Endodermal cell (in vitro differentiated cells): ENCODE measurements around the gene METTL16. TPM values are rescaled to one million over a fixed set of nuclear protein-coding genes. Genes with fewer than 3 reads are reported as not detected.

Source experiments
- DNase-seq: peaks from one replicate; pipeline ENCODE4 v3.0.0-alpha.2; 2017
- H3K27ac ChIP-seq: 2 replicates; pipeline ENCODE4 v1.5.1; 2013; ENCODE audit warnings: mild to moderate bottlenecking, low read depth, low read length, moderate library complexity
- H3K27me3 ChIP-seq: 2 replicates; pipeline ENCODE4 v1.6.1; 2013; ENCODE audit warnings: mild to moderate bottlenecking, low read length, moderate library complexity; ENCODE audit not compliant: insufficient read depth, control insufficient read depth, poor library complexity, severe bottlenecking
- H3K36me3 ChIP-seq: 2 replicates; pipeline ENCODE4 v1.7.0; 2013; ENCODE audit warnings: mild to moderate bottlenecking, low read length, moderate library complexity; ENCODE audit not compliant: control insufficient read depth, insufficient read depth
- H3K4me1 ChIP-seq: one replicate; pipeline ENCODE4 v1.7.0; 2013; ENCODE audit warnings: low read length; ENCODE audit not compliant: control insufficient read depth, insufficient read depth
- H3K4me3 ChIP-seq: 2 replicates; pipeline ENCODE4 v1.5.1; 2013; ENCODE audit warnings: mild to moderate bottlenecking, low read length, moderate library complexity
- H3K9ac ChIP-seq: 2 replicates; pipeline ENCODE4 v1.6.1; 2013; ENCODE audit warnings: mild to moderate bottlenecking, low read length, moderate library complexity; ENCODE audit not compliant: poor library complexity, severe bottlenecking; ENCODE audit errors: extremely low read depth
- H3K9me3 ChIP-seq: 2 replicates; pipeline ENCODE4 v1.6.1; 2013; ENCODE audit warnings: mild to moderate bottlenecking, low read length, moderate library complexity; ENCODE audit not compliant: control insufficient read depth
- H3K27ac Mint-ChIP-seq: 2 replicates; pipeline ENCODE4 v1.8.0; 2020; ENCODE audit warnings: mixed read lengths
- H3K27me3 Mint-ChIP-seq: 2 replicates; pipeline ENCODE4 v1.8.0; 2021; ENCODE audit warnings: mild to moderate bottlenecking, mixed read lengths; ENCODE audit not compliant: insufficient read depth
- H3K36me3 Mint-ChIP-seq: 2 replicates; pipeline ENCODE4 v1.8.0; 2020; ENCODE audit warnings: low read depth, mixed read lengths
- H3K4me1 Mint-ChIP-seq: 2 replicates; pipeline ENCODE4 v1.8.0; 2020; ENCODE audit warnings: mixed read lengths
- H3K4me3 Mint-ChIP-seq: 2 replicates; pipeline ENCODE4 v1.8.0; 2020; ENCODE audit warnings: mild to moderate bottlenecking, moderate library complexity, mixed read lengths
- H3K9me3 Mint-ChIP-seq: 2 replicates; pipeline ENCODE4 v1.8.0; 2020; ENCODE audit warnings: mild to moderate bottlenecking, mixed read lengths
- WGBS, 2 experiments: methylation state at CpG; one replicate each; pipeline versions ENCODE4 v1.1.5 to v1.1.7; 2013; ENCODE audit warnings: missing lambda C conversion rate in 2 of 2, mixed read lengths in 1 of 2; ENCODE audit not compliant: insufficient coverage in 1 of 2, insufficient read length in 1 of 2; 5-methylcytosine and 5-hydroxymethylcytosine counted together
- total RNA-seq, 2 donors: library from RNA; stranded (reverse); fragmentation: NEBNext Ultra II Directional in 1 of 2; extraction: Animal tissue kit (Norgen Biotek cat#: 25700) in 1 of 2; gene quantifications; 2 replicates in 1 of 2; 3 replicates in 1 of 2; pipeline ENCODE4 v1.2.1, GENCODE V29; 2021
- TF ChIP-seq, protein P1 (sequence below): fragments of 200-600 bp; sonication (generic); conservative IDR thresholded peaks from 2 replicates; pipeline ENCODE4 v1.5.0; 2021; ENCODE audit warnings: antibody characterized with exemption, mild to moderate bottlenecking

The METTL16 gene
- total RNA-seq, 2 donors from 2014 or later = 51.5 to 59.6 TPM

DNA sequence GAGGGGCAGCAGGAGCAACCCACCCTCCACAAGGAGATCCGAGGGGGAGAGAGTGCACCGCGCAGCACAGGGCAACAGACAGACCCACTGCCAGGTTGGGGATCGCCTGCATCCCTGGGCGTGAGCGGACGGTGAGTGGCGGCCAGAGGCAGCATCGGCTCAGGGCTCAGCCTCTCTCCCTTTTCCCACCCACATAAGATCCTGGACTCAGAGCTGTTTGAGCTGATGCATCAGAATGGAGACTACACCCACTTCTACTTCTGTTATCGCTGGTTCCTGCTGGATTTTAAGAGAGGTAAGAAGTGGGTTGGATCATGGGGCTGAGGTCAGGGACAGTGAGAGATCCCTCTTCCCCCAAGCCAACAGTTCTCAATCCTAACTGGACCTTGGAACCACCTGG is 134.0 kb downstream of the METTL16 start:
- TF ChIP-seq, protein P1, sequence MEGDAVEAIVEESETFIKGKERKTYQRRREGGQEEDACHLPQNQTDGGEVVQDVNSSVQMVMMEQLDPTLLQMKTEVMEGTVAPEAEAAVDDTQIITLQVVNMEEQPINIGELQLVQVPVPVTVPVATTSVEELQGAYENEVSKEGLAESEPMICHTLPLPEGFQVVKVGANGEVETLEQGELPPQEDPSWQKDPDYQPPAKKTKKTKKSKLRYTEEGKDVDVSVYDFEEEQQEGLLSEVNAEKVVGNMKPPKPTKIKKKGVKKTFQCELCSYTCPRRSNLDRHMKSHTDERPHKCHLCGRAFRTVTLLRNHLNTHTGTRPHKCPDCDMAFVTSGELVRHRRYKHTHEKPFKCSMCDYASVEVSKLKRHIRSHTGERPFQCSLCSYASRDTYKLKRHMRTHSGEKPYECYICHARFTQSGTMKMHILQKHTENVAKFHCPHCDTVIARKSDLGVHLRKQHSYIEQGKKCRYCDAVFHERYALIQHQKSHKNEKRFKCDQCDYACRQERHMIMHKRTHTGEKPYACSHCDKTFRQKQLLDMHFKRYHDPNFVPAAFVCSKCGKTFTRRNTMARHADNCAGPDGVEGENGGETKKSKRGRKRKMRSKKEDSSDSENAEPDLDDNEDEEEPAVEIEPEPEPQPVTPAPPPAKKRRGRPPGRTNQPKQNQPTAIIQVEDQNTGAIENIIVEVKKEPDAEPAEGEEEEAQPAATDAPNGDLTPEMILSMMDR = no peak
- no peak overlapping the region for H3K27ac Mint-ChIP-seq

DNA sequence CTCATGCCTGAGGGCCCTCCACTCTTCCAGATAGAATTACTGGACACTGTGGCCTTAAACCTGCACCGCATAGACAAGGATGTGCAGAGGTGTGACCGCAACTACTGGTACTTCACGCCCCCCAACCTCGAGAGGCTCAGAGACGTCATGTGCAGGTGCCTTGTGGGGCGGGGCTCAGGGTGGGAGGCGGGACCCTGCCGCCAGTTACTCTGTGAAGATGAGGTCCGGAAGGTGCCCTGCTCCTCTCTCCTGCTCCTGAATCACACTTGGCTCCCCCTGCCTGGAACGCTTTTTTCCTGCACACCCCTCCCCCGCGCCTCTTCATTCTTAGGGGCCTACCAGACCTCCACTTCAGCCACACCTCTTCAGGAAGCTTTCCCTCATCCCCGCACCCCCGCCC is 135.6 kb downstream of the METTL16 start:
- TF ChIP-seq, protein P1 = no peak
- Mint-ChIP-seq H3K4me3 (no peak overlapping the region), H3K4me1 (no peaks in the 10 kb centered on the region), H3K36me3 (peaks cover 15% of the 10 kb centered on the region), H3K27ac (no peak overlapping the region), H3K9me3 (no peaks in the 10 kb centered on the region), H3K27me3 (no peaks in the 10 kb centered on the region)
- Histone ChIP-seq H3K27me3 (no peaks in the 10 kb centered on the region), H3K9ac (no peak overlapping the region), H3K4me3 (no peak overlapping the region), H3K9me3 (no peaks in the 10 kb centered on the region), H3K36me3 (peaks cover 32% of the 10 kb centered on the region), H3K4me1 (no peaks in the 10 kb centered on the region), H3K27ac (no peak overlapping the region)
- 94 to 99% methylated on average over 11 to 14 of the region's 14 CpGs for WGBS, 2 experiments
- DNase-seq = no peak

More for the DNA sequence above, 134.0 kb downstream of the METTL16 start:
- Histone ChIP-seq H3K4me3 (no peak overlapping the region), H3K27ac (no peak overlapping the region), H3K27me3 (no peaks in the 10 kb centered on the region), H3K36me3 (peaks cover 27% of the 10 kb centered on the region), H3K4me1 (no peaks in the 10 kb centered on the region), H3K9ac (no peak overlapping the region), H3K9me3 (no peaks in the 10 kb centered on the region)
- Mint-ChIP-seq H3K36me3 (peaks cover 15% of the 10 kb centered on the region), H3K27me3 (no peaks in the 10 kb centered on the region), H3K4me1 (no peaks in the 10 kb centered on the region), H3K4me3 (no peak overlapping the region), H3K9me3 (no peaks in the 10 kb centered on the region)
- no peak for DNase-seq
- 84 to 95% methylated on average over 9 of the region's 10 CpGs for WGBS, 2 experiments

DNA sequence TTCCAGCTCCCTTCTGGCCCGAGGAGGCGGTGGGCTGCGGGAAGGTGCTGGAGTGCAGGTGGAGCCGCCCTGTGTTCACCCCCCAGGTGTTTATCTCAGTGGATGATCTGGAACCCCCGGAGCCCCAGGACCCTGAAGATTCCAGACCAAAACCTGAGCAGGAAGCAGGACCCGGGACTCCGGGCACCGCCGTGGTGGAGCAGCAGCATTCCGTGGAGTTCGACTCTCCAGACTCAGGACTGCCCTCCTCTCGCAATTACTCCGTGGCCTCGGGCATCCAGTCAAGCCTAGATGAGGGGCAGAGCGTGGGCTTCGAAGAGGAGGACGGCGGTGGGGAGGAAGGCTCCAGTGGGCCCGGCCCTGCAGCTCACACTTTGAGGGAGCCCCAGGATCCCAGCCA is 136.3 kb downstream of the METTL16 start:
- no peak overlapping the region for H3K9ac ChIP-seq
- TF ChIP-seq, protein P1 = no peak
- Mint-ChIP-seq H3K27me3 (no peaks in the 10 kb centered on the region), H3K4me1 (no peaks in the 10 kb centered on the region), H3K4me3 (no peak overlapping the region), H3K27ac (no peak overlapping the region), H3K36me3 (peaks cover 15% of the 10 kb centered on the region), H3K9me3 (no peaks in the 10 kb centered on the region)
- no peak for DNase-seq
- peaks cover 31% of the 10 kb centered on the region for H3K36me3 ChIP-seq
- H3K4me1 ChIP-seq = no peaks in the 10 kb centered on the region
- WGBS, 2 experiments = 97 to 98% methylated on average over 14 to 19 of the region's 19 CpGs
- H3K27me3 ChIP-seq = no peaks in the 10 kb centered on the region
- no peak overlapping the region for H3K4me3 ChIP-seq
- peak overlapping the region; percentile 32 for H3K27ac ChIP-seq
- no peaks in the 10 kb centered on the region for H3K9me3 ChIP-seq
